Endometrial microvascular endothelial cells (primary cell): ENCODE data around the gene KANSL1. TPM values are rescaled to one million over a fixed set of nuclear protein-coding genes. Genes with fewer than 3 reads are reported as not detected.

ENCODE experiments used
- in situ Hi-C: cut with HindIII; loops from 2 replicates; pipeline ENCODE4 v1.10.0; 2017; ENCODE audit warnings: low sequenced_read_pairs, low pct_unique_long_range_greater_than_20kb; ENCODE audit errors: inconsistent ontology term
- total RNA-seq: library from RNA; depleted of rRNA; stranded (reverse); fragments of >200 nt; gene quantifications from one replicate; pipeline ENCODE4 v1.2.3, GENCODE V29; 2015; ENCODE audit errors: inconsistent ontology term

KANSL1 gene
- total RNA-seq, 1 donor from 2014 or later = 30.5 TPM

- in situ Hi-C loops = no loop called here
These were observed 41.5 kb downstream of the KANSL1 start for GRCh38 chr17:46151762-46152161.

- in situ Hi-C loops = no loop called here
These were observed 42.8 kb downstream of the KANSL1 start for GRCh38 chr17:46150216-46150963.

- in situ Hi-C loops = no loop called here
These were observed 45.0 kb downstream of the KANSL1 start for GRCh38 chr17:46148247-46148646.

GRCh38 chr17:46147296-46147695 lies 45.9 kb downstream of the KANSL1 start:
- in situ Hi-C loops = no loop called here

- in situ Hi-C loops = no loop called here
These were observed 49.0 kb downstream of the KANSL1 start for GRCh38 chr17:46144246-46144645.

GRCh38 chr17:46143827-46144236 lies 49.4 kb downstream of the KANSL1 start:
- in situ Hi-C loops = no loop called here

- in situ Hi-C loops = no loop called here
These were observed 51.6 kb downstream of the KANSL1 start for GRCh38 chr17:46141645-46142044.

- in situ Hi-C loops = no loop called here
These were observed 52.5 kb downstream of the KANSL1 start for GRCh38 chr17:46140645-46141197.

- in situ Hi-C loops = no loop called here
These were observed 53.6 kb downstream of the KANSL1 start for GRCh38 chr17:46139432-46140210.

GRCh38 chr17:46138473-46138872 lies 54.8 kb downstream of the KANSL1 start:
- in situ Hi-C loops = no loop called here

- in situ Hi-C loops = no loop called here
These were observed 56.4 kb downstream of the KANSL1 start for GRCh38 chr17:46136820-46137219.

GRCh38 chr17:46135879-46136563 lies 57.2 kb downstream of the KANSL1 start:
- in situ Hi-C loops = no loop called here

- in situ Hi-C loops = no loop called here
These were observed 58.0 kb downstream of the KANSL1 start for GRCh38 chr17:46135126-46135812.

- in situ Hi-C loops = no loop called here
These were observed 63.9 kb downstream of the KANSL1 start for GRCh38 chr17:46129302-46129701.

- in situ Hi-C loops = no loop called here
These were observed 64.8 kb downstream of the KANSL1 start for GRCh38 chr17:46128453-46128852.

GRCh38 chr17:46127524-46127923 lies 65.7 kb downstream of the KANSL1 start:
- in situ Hi-C loops = no loop called here

- in situ Hi-C loops = no loop called here
These were observed 66.4 kb downstream of the KANSL1 start for GRCh38 chr17:46126840-46127239.

GRCh38 chr17:46125831-46126230 lies 67.4 kb downstream of the KANSL1 start:
- in situ Hi-C loops = no loop called here
